Mesodermal cell (in vitro differentiated cells): ENCODE results near the gene LYSMD1.

Experiments
- H3K27ac ChIP-seq: 2 replicates; pipeline ENCODE4 v1.7.0; 2013; ENCODE audit warnings: mild to moderate bottlenecking, low read depth, low read length, moderate library complexity; ENCODE audit not compliant: severe bottlenecking
- H3K36me3 ChIP-seq: 2 replicates; pipeline ENCODE4 v1.7.1; 2013; ENCODE audit warnings: mild to moderate bottlenecking, low read length, moderate library complexity; ENCODE audit not compliant: control insufficient read depth, insufficient read depth
- H3K4me1 ChIP-seq: one replicate; pipeline ENCODE4 v1.7.1; 2013; ENCODE audit warnings: mild to moderate bottlenecking, low read length; ENCODE audit not compliant: insufficient read depth, control insufficient read depth, poor library complexity, severe bottlenecking
- H3K4me3 ChIP-seq: 2 replicates; pipeline ENCODE4 v1.7.0; 2013; ENCODE audit warnings: low read length, control low read depth, mild to moderate bottlenecking; ENCODE audit not compliant: insufficient read depth, poor library complexity, severe bottlenecking; ENCODE audit errors: extremely low read depth
- H3K9me3 ChIP-seq: 2 replicates; pipeline ENCODE4 v1.7.1; 2013; ENCODE audit warnings: mild to moderate bottlenecking, low read length, moderate library complexity; ENCODE audit not compliant: control insufficient read depth
- WGBS, 2 experiments: methylation state at CpG; one replicate each; pipeline ENCODE4 v1.1.5; 2013; ENCODE audit warnings: missing lambda C conversion rate in 2 of 2; ENCODE audit not compliant: insufficient coverage in 2 of 2; 5-methylcytosine and 5-hydroxymethylcytosine counted together

Gene LYSMD1

DNA sequence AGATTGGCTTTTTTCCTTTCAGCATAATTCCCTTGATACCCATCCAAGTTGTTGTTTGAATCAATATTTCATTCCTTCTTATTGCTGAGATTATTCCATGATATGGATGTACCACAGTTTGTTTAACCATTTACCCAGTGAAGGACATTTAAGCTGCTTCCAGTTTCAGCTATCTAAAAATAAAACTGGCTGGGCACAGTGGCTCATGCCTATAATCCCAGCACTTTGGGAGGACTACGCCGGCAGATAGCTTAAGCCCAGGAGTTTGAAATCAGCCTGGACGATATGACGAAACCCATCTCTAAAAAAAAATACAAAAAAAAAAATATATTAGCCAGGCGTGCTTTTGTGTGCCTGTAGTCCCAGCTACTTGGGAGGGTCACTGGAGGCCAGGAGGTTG lies 51.8 kb downstream of the LYSMD1 start:
- Histone ChIP-seq H3K4me3 (no peak overlapping the region), H3K36me3 (peaks cover 5% of the 10 kb centered on the region), H3K27ac (no peak overlapping the region), H3K9me3 (no peaks in the 10 kb centered on the region), H3K4me1 (no peaks in the 10 kb centered on the region)
- WGBS, 2 experiments: no CpG with 5 or more reads among the region's 5 CpGs
